ENCODE results near the gene DSCAM. TPM values are rescaled to one million over a fixed set of nuclear protein-coding genes. Genes with fewer than 3 reads are reported as not detected.

The DSCAM gene
- total and polyA plus RNA-seq, 4 donors = 0.02 to 0.25 (median 0.09) TPM

- H3K9me3 ChIP-seq (ENCODE audit: control insufficient read depth in 4 of 4, insufficient read depth in 3 of 4, low read length in 3 of 4) = no peaks in the 10 kb centered on the region
These were observed 178.2 kb downstream of the DSCAM start for GRCh38 chr21:40668555-40669275.

DNA sequence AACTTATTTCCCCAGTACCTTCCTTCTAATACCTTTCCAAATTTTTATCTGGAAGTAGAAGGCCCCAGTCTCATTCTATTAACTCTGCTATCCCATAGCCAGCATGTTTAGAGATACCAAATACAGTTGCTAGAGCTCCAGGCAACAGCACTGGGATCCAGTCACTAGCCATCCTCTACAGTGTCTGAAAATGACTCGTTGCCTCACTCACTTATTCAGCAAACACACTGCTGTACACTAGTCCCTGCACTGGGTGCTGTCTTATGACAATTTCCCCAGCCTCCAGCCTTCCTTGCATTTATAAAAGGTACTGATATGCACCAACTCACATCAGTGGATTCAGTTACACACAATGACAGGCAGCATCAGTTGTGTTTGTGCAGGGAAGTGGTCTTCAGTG is 179.0 kb downstream of the DSCAM start:
- Histone ChIP-seq H3K36me3 (ENCODE audit: control insufficient read depth in 4 of 4, insufficient read depth in 4 of 4, low read length in 4 of 4) (no peaks in the 10 kb centered on the region), H3K4me3 (no peak overlapping the region), H3K9ac (ENCODE audit: insufficient read depth in 1 of 2, low read length in 2 of 2) (no peak overlapping the region), H3K27ac (ENCODE audit: low read depth in 1 of 2, low read length in 1 of 2) (no peak overlapping the region), H3K27me3 (ENCODE audit: control insufficient read depth in 3 of 3, insufficient read depth in 3 of 3, low read length in 2 of 3) (no peaks in the 10 kb centered on the region), H3K9me3 (ENCODE audit: control insufficient read depth in 4 of 4, insufficient read depth in 3 of 4, low read length in 3 of 4) (no peaks in the 10 kb centered on the region), H3K4me1 (ENCODE audit: control insufficient read depth in 5 of 5, insufficient read depth in 5 of 5, low read length in 5 of 5) (no peaks in the 10 kb centered on the region)
- TF ChIP-seq, protein P1, sequence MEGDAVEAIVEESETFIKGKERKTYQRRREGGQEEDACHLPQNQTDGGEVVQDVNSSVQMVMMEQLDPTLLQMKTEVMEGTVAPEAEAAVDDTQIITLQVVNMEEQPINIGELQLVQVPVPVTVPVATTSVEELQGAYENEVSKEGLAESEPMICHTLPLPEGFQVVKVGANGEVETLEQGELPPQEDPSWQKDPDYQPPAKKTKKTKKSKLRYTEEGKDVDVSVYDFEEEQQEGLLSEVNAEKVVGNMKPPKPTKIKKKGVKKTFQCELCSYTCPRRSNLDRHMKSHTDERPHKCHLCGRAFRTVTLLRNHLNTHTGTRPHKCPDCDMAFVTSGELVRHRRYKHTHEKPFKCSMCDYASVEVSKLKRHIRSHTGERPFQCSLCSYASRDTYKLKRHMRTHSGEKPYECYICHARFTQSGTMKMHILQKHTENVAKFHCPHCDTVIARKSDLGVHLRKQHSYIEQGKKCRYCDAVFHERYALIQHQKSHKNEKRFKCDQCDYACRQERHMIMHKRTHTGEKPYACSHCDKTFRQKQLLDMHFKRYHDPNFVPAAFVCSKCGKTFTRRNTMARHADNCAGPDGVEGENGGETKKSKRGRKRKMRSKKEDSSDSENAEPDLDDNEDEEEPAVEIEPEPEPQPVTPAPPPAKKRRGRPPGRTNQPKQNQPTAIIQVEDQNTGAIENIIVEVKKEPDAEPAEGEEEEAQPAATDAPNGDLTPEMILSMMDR (IDR thresholded peaks at IDR 0.05; ENCODE audit: control extremely low read depth, extremely low read depth) = no peak
- WGBS, 2 donors = 73 to 83% methylated on average over 1 of the region's 1 CpG
- ATAC-seq (ENCODE audit: insufficient read depth, low FRiP score) (no peak), DNase-seq (no peak)

More at GRCh38 chr21:40668555-40669275, 178.2 kb downstream of the DSCAM start:
- no peaks in the 10 kb centered on the region for H3K27me3 ChIP-seq (ENCODE audit: control insufficient read depth in 3 of 3, insufficient read depth in 3 of 3, low read length in 2 of 3)
- no peak overlapping the region for H3K4me3 ChIP-seq
- ATAC-seq (ENCODE audit: insufficient read depth, low FRiP score) = no peak
- 53 to 71% methylated on average over 5 of the region's 5 CpGs for WGBS, 2 donors
- no peak overlapping the region for H3K9ac ChIP-seq (ENCODE audit: insufficient read depth in 1 of 2, low read length in 2 of 2)
- no peaks in the 10 kb centered on the region for H3K4me1 ChIP-seq (ENCODE audit: control insufficient read depth in 5 of 5, insufficient read depth in 5 of 5, low read length in 5 of 5)
- H3K27ac ChIP-seq (ENCODE audit: low read depth in 1 of 2, low read length in 1 of 2) = no peak overlapping the region
- H3K36me3 ChIP-seq (ENCODE audit: control insufficient read depth in 4 of 4, insufficient read depth in 4 of 4, low read length in 4 of 4) = no peaks in the 10 kb centered on the region
- TF ChIP-seq, protein P1 (IDR thresholded peaks at IDR 0.05; ENCODE audit: control extremely low read depth, extremely low read depth) = no peak
- peak in 2 of 3 donors; percentile 38 to 40 for DNase-seq

DNA sequence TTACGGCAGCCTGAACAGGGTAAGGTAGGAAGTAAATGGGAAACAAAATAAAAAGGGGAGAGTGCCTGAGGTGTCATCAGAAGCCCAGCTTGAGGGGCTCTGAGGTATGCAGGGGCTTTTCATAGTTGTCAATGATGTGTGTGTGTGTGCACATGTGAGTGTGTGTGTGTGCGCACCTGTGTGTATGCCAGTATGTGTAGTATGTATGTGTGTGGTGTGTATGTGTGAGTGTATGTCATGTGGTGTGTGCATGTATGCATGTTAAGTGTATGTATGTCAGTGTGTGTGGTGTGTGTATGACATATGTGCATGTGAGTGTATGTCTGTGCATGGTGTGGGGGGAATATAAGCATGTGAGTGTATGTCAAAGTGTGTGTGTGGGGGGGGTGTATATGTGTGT is 184.1 kb downstream of the DSCAM start:
- WGBS, 2 donors = 71 to 83% methylated on average over 2 of the region's 2 CpGs
- Histone ChIP-seq H3K27me3 (ENCODE audit: control insufficient read depth in 3 of 3, insufficient read depth in 3 of 3, low read length in 2 of 3) (no peaks in the 10 kb centered on the region), H3K27ac (ENCODE audit: low read depth in 1 of 2, low read length in 1 of 2) (no peak overlapping the region), H3K4me3 (no peak overlapping the region), H3K9ac (ENCODE audit: insufficient read depth in 1 of 2, low read length in 2 of 2) (no peak overlapping the region), H3K4me1 (ENCODE audit: control insufficient read depth in 5 of 5, insufficient read depth in 5 of 5, low read length in 5 of 5) (peaks cover 0 to 12% (median 3%) of the 10 kb centered on the region in 5 donors), H3K9me3 (ENCODE audit: control insufficient read depth in 4 of 4, insufficient read depth in 3 of 4, low read length in 3 of 4) (no peaks in the 10 kb centered on the region), H3K36me3 (ENCODE audit: control insufficient read depth in 4 of 4, insufficient read depth in 4 of 4, low read length in 4 of 4) (no peaks in the 10 kb centered on the region)
- ATAC-seq (ENCODE audit: insufficient read depth, low FRiP score) (no peak), DNase-seq (no peak)
- TF ChIP-seq, protein P1 (IDR thresholded peaks at IDR 0.05; ENCODE audit: control extremely low read depth, extremely low read depth) = no peak

Measured in lung (tissue), 12 donors.